GM12878 (cell line): ENCODE measurements around the gene CHMP6. TPM values are rescaled to one million over a fixed set of nuclear protein-coding genes. Genes with fewer than 3 reads are reported as not detected.

Source experiments
- ATAC-seq: fragments of 200-7000 bp; cut with Tn5 transposase; 3 replicates; pipeline ENCODE4 v1.9.1; 2020; ENCODE audit warnings: mild to moderate bottlenecking, moderate library complexity
- BruUV-seq: library from RNA; stranded (reverse); fragments of 400-500 nt; replicated peaks from 2 replicates; lab custom pipeline; 2021; lab: Mats Ljungman, UMichigan
- CTCF ChIA-PET: fragments of 300-600 bp; sonication (Branson Sonifier 250); formaldehyde crosslinking; extraction: SDS; loops from one replicate; lab custom pipeline; 2021; ENCODE audit warnings: inconsistent platforms; lab: Yijun Ruan, JAX
- POLR2A ChIA-PET: fragments of 350-600 bp; formaldehyde crosslinking; extraction: SDS; loops from one replicate; lab custom pipeline; 2021; ENCODE audit warnings: inconsistent platforms; lab: Charles Lee
- RAD21 ChIA-PET: fragments of 300-600 bp; sonication (Branson Sonifier 250); formaldehyde crosslinking; loops from one replicate; lab custom pipeline; 2023; ENCODE audit warnings: antibody characterized with exemption; ENCODE audit not compliant: unreplicated experiment; lab: Charles Lee
- SMC1A ChIA-PET: fragments of 300-600 bp; sonication (Branson Sonifier 250); formaldehyde crosslinking; loops from one replicate; lab custom pipeline; 2023; ENCODE audit not compliant: unreplicated experiment, uncharacterized antibody; lab: Charles Lee
- DNase-seq: peaks from one replicate; pipeline ENCODE4 v3.0.0-alpha.2; 2011; ENCODE audit warnings: low read depth, low spot score
- FAIRE-seq: peaks from 3 replicates; lab custom pipeline; 2011; peaks lifted over from hg19 to GRCh38; lab: Jason Lieb, UNC
- H2AFZ ChIP-seq: 2 replicates; pipeline ENCODE4 v1.6.0; 2011; ENCODE audit warnings: low read depth, low read length, control low read depth; ENCODE audit not compliant: control insufficient read depth
- H3K27ac ChIP-seq: 2 replicates; pipeline ENCODE4 v1.5.1; 2011; ENCODE audit warnings: control low read depth; ENCODE audit not compliant: control insufficient read depth, insufficient read depth
- H3K27me3 ChIP-seq, 2 experiments: replicated peaks in 1 of 2; 2 replicates each; pipeline versions ENCODE4 v1.6.0 to v1.6.1; 2011; ENCODE audit warnings: low read length in 1 of 2; ENCODE audit not compliant: control insufficient read depth in 2 of 2, insufficient read depth in 2 of 2
- H3K36me3 ChIP-seq, 2 experiments: 2 replicates each; pipeline ENCODE4 v1.5.1; 2011; ENCODE audit warnings: low read length in 1 of 2; ENCODE audit not compliant: control insufficient read depth in 2 of 2, insufficient read depth in 2 of 2
- H3K4me1 ChIP-seq: 2 replicates; pipeline ENCODE4 v1.6.1; 2011; ENCODE audit warnings: mild to moderate bottlenecking, low read length, moderate library complexity, mixed read lengths; ENCODE audit not compliant: control insufficient read depth, insufficient read depth
- H3K4me2 ChIP-seq: 2 replicates; pipeline ENCODE4 v1.6.0; 2011; ENCODE audit warnings: control low read depth; ENCODE audit not compliant: control insufficient read depth, insufficient read depth
- H3K4me3 ChIP-seq: fragments of 200-600 bp; sonication (generic); 2 replicates; pipeline ENCODE4 v1.5.1; 2016
- H3K79me2 ChIP-seq: 2 replicates; pipeline ENCODE4 v1.6.0; 2011; ENCODE audit warnings: low read length; ENCODE audit not compliant: control insufficient read depth, insufficient read depth
- H3K9ac ChIP-seq: 2 replicates; pipeline ENCODE4 v1.8.0; 2011; ENCODE audit warnings: low read length, control low read depth, mixed read lengths; ENCODE audit not compliant: control insufficient read depth, insufficient read depth
- H3K9me3 ChIP-seq: replicated peaks from 3 replicates; pipeline ENCODE4 v1.5.1; 2011; ENCODE audit warnings: mild to moderate bottlenecking, low read length; ENCODE audit not compliant: control insufficient read depth, insufficient read depth
- H4K20me1 ChIP-seq: 2 replicates; pipeline ENCODE4 v1.6.0; 2011; ENCODE audit not compliant: control insufficient read depth, insufficient read depth
- CBFB ChIP-seq: IDR thresholded peaks from 2 replicates; pipeline ENCODE4 v1.6.1; 2016; ENCODE audit warnings: antibody characterized with exemption, low read depth
- DPF2 ChIP-seq: fragments of 450-650 bp; IDR thresholded peaks from 2 replicates; pipeline ENCODE4 v1.6.1; 2017; ENCODE audit warnings: mild to moderate bottlenecking
- ETV6 ChIP-seq, 2 experiments: fragments of 450-650 bp in 1 of 2; IDR thresholded peaks in 1 of 2; conservative IDR thresholded peaks in 1 of 2; 2 replicates each; pipeline ENCODE4 v1.6.1; 2014; ENCODE audit warnings: antibody characterized with exemption in 1 of 2, borderline replicate concordance in 1 of 2, low read depth in 1 of 2, mild to moderate bottlenecking in 1 of 2, moderate library complexity in 1 of 2
- IRF4 ChIP-seq: IDR thresholded peaks from 2 replicates; pipeline ENCODE4 v1.6.1; 2011; ENCODE audit warnings: low read depth, low read length
- JUND ChIP-seq: IDR thresholded peaks from 2 replicates; pipeline ENCODE4 v1.6.1; 2012; ENCODE audit warnings: low read depth, mild to moderate bottlenecking, low read length, improper control_type of control experiment, moderate library complexity
- NR2C1 ChIP-seq: fragments of 450-650 bp; IDR thresholded peaks from 2 replicates; pipeline ENCODE4 v1.6.1; 2017; ENCODE audit warnings: antibody characterized with exemption, mild to moderate bottlenecking, moderate library complexity
- SRF ChIP-seq, 2 experiments: IDR thresholded peaks; 2 replicates each; pipeline ENCODE4 v1.6.1; 2011; ENCODE audit warnings: low read depth in 2 of 2, low read length in 2 of 2, mild to moderate bottlenecking in 1 of 2, moderate library complexity in 1 of 2
- ZNF207 ChIP-seq: fragments of 450-650 bp; IDR thresholded peaks from 2 replicates; pipeline ENCODE4 v1.6.1; 2014; ENCODE audit warnings: antibody characterized with exemption, mild to moderate bottlenecking, borderline replicate concordance
- WGBS: methylation state at CpG from one replicate; pipeline ENCODE4 v1.1.6; 2016; ENCODE audit warnings: low lambda C conversion rate; ENCODE audit not compliant: insufficient replicate concordance, insufficient coverage; ENCODE audit errors: missing lambda C conversion rate; 5-methylcytosine and 5-hydroxymethylcytosine counted together
- in situ Hi-C: fragments of 300-500 bp; cut with MboI; formaldehyde crosslinking; loops from 9 replicates; pipeline ENCODE4 v1.14.3; 2018; ENCODE audit warnings: mixed read lengths
- intact Hi-C: fragments of 100-400 bp; cut with micrococcal nuclease; formaldehyde crosslinking; loops from one replicate; pipeline ENCODE4 v1.14.2; 2022; ENCODE audit not compliant: unreplicated experiment
- polyA plus RNA-seq, 11 experiments: library from polyadenylated mRNA; depleted of rRNA in 4 of 11; unstranded in 6 of 11; stranded (reverse) in 5 of 11; fragments of >200 nt; fragmentation: Nextera tagmentation in 4 of 11; fragmentation: Illumina TruSeq in 1 of 11; extraction: Ambion mirVana in 4 of 11; extraction: Trizol in 1 of 11; gene quantifications; 1 replicate in 1 of 11; 2 replicates in 10 of 11; pipeline versions ENCODE4 v1.2.1 to v1.2.3, GENCODE V29; 2011 to 2016; ENCODE audit warnings: inconsistent platforms in 2 of 11, missing spikeins in 2 of 11, low read depth in 1 of 11
- total RNA-seq, 4 experiments: library from RNA; depleted of rRNA in 3 of 4; stranded (reverse); fragments of >200 nt in 3 of 4; fragmentation: Illumina TruSeq in 1 of 4; extraction: Trizol in 1 of 4; gene quantifications; 2 replicates each; pipeline versions ENCODE4 v1.2.1 to v1.2.3, GENCODE V29; 2013 to 2021
- TF ChIP-seq, protein P1 (sequence below): fragments of 450-650 bp; IDR thresholded peaks from 2 replicates; pipeline ENCODE4 v1.6.1; 2017; ENCODE audit warnings: mild to moderate bottlenecking
- TF ChIP-seq, protein P2 (sequence below), 3 experiments: IDR thresholded peaks in 2 of 3; conservative IDR thresholded peaks in 1 of 3; 2 replicates each; pipeline ENCODE4 v1.5.1; 2011; ENCODE audit warnings: low read depth in 3 of 3, low read length in 3 of 3, mild to moderate bottlenecking in 3 of 3, control low read depth in 2 of 3, moderate library complexity in 2 of 3, inconsistent platforms in 1 of 3, mixed read lengths in 1 of 3; ENCODE audit not compliant: control insufficient read depth in 2 of 3, insufficient read depth in 1 of 3; ENCODE audit errors: extremely low read depth in 1 of 3
- TF ChIP-seq, protein P3 (sequence below): IDR thresholded peaks from 2 replicates; pipeline ENCODE4 v1.6.1; 2011; ENCODE audit warnings: low read depth, low read length, improper control_type of control experiment, borderline replicate concordance

Gene CHMP6
- total and polyA plus RNA-seq, 10 of the 15 experiments (the other 5 are each of a cell fraction or from before 2014, with no cell fraction given) = 0.21 to 37.9 (median 14.7) TPM

GRCh38 chr17:80961541-80962330 lies 29.9 kb upstream of the CHMP6 start:
- SMC1A ChIA-PET = no interaction called here
- no peaks in the 10 kb centered on the region for H3K36me3 ChIP-seq
- ATAC-seq (no peak), FAIRE-seq (no peak)
- intact Hi-C loops = no loop called here
- POLR2A ChIA-PET = no interaction called here
- no peak overlapping the region for H3K9ac ChIP-seq
- H4K20me1 ChIP-seq = no peaks in the 10 kb centered on the region
- RAD21 ChIA-PET = no interaction called here
- no TSS peak for BruUV-seq
- no peak for TF ChIP-seq NR2C1
- TF ChIP-seq, protein P1, sequence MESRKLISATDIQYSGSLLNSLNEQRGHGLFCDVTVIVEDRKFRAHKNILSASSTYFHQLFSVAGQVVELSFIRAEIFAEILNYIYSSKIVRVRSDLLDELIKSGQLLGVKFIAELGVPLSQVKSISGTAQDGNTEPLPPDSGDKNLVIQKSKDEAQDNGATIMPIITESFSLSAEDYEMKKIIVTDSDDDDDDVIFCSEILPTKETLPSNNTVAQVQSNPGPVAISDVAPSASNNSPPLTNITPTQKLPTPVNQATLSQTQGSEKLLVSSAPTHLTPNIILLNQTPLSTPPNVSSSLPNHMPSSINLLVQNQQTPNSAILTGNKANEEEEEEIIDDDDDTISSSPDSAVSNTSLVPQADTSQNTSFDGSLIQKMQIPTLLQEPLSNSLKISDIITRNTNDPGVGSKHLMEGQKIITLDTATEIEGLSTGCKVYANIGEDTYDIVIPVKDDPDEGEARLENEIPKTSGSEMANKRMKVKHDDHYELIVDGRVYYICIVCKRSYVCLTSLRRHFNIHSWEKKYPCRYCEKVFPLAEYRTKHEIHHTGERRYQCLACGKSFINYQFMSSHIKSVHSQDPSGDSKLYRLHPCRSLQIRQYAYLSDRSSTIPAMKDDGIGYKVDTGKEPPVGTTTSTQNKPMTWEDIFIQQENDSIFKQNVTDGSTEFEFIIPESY = no peak
- no peak for TF ChIP-seq CBFB
- no peak for TF ChIP-seq SRF (IDR thresholded peaks at IDR 0.05; ENCODE audit: low read depth in 2 of 2, low read length in 2 of 2)
- TF ChIP-seq ETV6 (conservative IDR thresholded peaks at IDR 0.05 in 1 of 2, IDR thresholded peaks at IDR 0.05 in 1 of 2; ENCODE audit: borderline replicate concordance in 1 of 2, low read depth in 1 of 2) = no peak
- no peak for TF ChIP-seq JUND
- TF ChIP-seq IRF4 = no peak
- no peak for TF ChIP-seq ZNF207
- TF ChIP-seq DPF2 = no peak
- TF ChIP-seq, protein P2, sequence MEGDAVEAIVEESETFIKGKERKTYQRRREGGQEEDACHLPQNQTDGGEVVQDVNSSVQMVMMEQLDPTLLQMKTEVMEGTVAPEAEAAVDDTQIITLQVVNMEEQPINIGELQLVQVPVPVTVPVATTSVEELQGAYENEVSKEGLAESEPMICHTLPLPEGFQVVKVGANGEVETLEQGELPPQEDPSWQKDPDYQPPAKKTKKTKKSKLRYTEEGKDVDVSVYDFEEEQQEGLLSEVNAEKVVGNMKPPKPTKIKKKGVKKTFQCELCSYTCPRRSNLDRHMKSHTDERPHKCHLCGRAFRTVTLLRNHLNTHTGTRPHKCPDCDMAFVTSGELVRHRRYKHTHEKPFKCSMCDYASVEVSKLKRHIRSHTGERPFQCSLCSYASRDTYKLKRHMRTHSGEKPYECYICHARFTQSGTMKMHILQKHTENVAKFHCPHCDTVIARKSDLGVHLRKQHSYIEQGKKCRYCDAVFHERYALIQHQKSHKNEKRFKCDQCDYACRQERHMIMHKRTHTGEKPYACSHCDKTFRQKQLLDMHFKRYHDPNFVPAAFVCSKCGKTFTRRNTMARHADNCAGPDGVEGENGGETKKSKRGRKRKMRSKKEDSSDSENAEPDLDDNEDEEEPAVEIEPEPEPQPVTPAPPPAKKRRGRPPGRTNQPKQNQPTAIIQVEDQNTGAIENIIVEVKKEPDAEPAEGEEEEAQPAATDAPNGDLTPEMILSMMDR (IDR thresholded peaks at IDR 0.05 in 2 of 3, conservative IDR thresholded peaks at IDR 0.05 in 1 of 3; ENCODE audit: control insufficient read depth in 2 of 3, extremely low read depth in 1 of 3, insufficient read depth in 1 of 3, low read depth in 3 of 3, low read length in 3 of 3) = no peak
- TF ChIP-seq, protein P3, sequence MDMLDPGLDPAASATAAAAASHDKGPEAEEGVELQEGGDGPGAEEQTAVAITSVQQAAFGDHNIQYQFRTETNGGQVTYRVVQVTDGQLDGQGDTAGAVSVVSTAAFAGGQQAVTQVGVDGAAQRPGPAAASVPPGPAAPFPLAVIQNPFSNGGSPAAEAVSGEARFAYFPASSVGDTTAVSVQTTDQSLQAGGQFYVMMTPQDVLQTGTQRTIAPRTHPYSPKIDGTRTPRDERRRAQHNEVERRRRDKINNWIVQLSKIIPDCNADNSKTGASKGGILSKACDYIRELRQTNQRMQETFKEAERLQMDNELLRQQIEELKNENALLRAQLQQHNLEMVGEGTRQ = no peak
- TF ChIP-seq, all 136 proteins: peak for 0
- Histone ChIP-seq H3K79me2 (no peaks in the 10 kb centered on the region), H3K27ac (no peak overlapping the region), H3K4me1 (no peaks in the 10 kb centered on the region), H3K9me3 (no peaks in the 10 kb centered on the region), H2AFZ (no peak overlapping the region), H3K4me3 (no peak overlapping the region), H3K4me2 (no peak overlapping the region), H3K27me3 (no peaks in the 10 kb centered on the region)
- WGBS = 90% methylated on average over 21 of the region's 21 CpGs
- CTCF ChIA-PET = interaction anchor here (0.6 kb wide), 1 partner anchor 535 kb away, joined by 4 read pairs; no protein-coding TSS in a partner anchor
- DNase-seq = no peak
- in situ Hi-C loops = no loop called here
